Activated B cell treated with CpG ODN at 0.5 μM for 24 hours (primary cell): ENCODE data around the gene CYP1A1. TPM values are rescaled to one million over a fixed set of nuclear protein-coding genes. Genes with fewer than 3 reads are reported as not detected.

Experiments
- ATAC-seq: fragments of 200-7000 bp; cut with Tn5 transposase; one replicate; pipeline ENCODE4 v1.10.0; 2021; ENCODE audit warnings: low read depth, mild to moderate bottlenecking, moderate library complexity
- CTCF ChIA-PET: fragments of 350-600 bp; sonication (Branson Sonifier 250); formaldehyde crosslinking; loops from one replicate; lab custom pipeline; 2021; ENCODE audit warnings: antibody characterized with exemption; lab: Charles Lee
- POLR2A ChIA-PET: fragments of 350-600 bp; sonication (Branson Sonifier 250); formaldehyde crosslinking; loops from one replicate; lab custom pipeline; 2021; ENCODE audit warnings: antibody characterized with exemption; lab: Charles Lee
- DNase-seq: peaks from one replicate; pipeline ENCODE4 v3.0.0; 2022
- H3K27ac Mint-ChIP-seq: one replicate; pipeline ENCODE4 v1.8.0; 2020; ENCODE audit warnings: mixed read lengths
- H3K27me3 Mint-ChIP-seq: one replicate; pipeline ENCODE4 v1.8.0; 2021; ENCODE audit warnings: mixed read lengths
- H3K36me3 Mint-ChIP-seq: one replicate; pipeline ENCODE4 v1.8.0; 2021; ENCODE audit warnings: low read depth, mixed read lengths
- H3K4me1 Mint-ChIP-seq: one replicate; pipeline ENCODE4 v1.8.0; 2021; ENCODE audit warnings: mixed read lengths
- H3K4me3 Mint-ChIP-seq: one replicate; pipeline ENCODE4 v1.8.0; 2020; ENCODE audit warnings: mild to moderate bottlenecking, mixed read lengths
- H3K9me3 Mint-ChIP-seq: one replicate; pipeline ENCODE4 v1.8.0; 2020; ENCODE audit warnings: mixed read lengths
- CTCF ChIP-seq: fragments of 200-600 bp; IDR thresholded peaks from one replicate; pipeline ENCODE4 v1.8.0; 2022; ENCODE audit warnings: antibody characterized with exemption, mild to moderate bottlenecking
- intact Hi-C: fragments of 100-400 bp; cut with micrococcal nuclease; formaldehyde crosslinking; loops from one replicate; pipeline ENCODE4 v1.15.1; 2024
- total RNA-seq: library from RNA; stranded (reverse); gene quantifications from 2 replicates; pipeline ENCODE4 v1.2.3, GENCODE V29; 2022

CYP1A1 gene
- total RNA-seq, 1 donor from 2014 or later = 0.49 TPM

- intact Hi-C loops = no loop called here
- no peaks in the 10 kb centered on the region for H3K36me3 Mint-ChIP-seq
- no peaks in the 10 kb centered on the region for H3K9me3 Mint-ChIP-seq
- ChIA-PET CTCF (no interaction called here), POLR2A (no interaction called here)
- no peak for TF ChIP-seq CTCF
- H3K4me3 Mint-ChIP-seq = no peak overlapping the region
- peaks cover 32% of the 10 kb centered on the region for H3K27me3 Mint-ChIP-seq
- no peak overlapping the region for H3K27ac Mint-ChIP-seq
- H3K4me1 Mint-ChIP-seq = peaks cover 11% of the 10 kb centered on the region
- no peak for ATAC-seq
- DNase-seq = no peak
Measured at GRCh38 chr15:74722591-74722990, 2.7 kb downstream of the CYP1A1 start.

GRCh38 chr15:74716651-74717050 lies 8.7 kb downstream of the CYP1A1 start:
- no peaks in the 10 kb centered on the region for H3K27me3 Mint-ChIP-seq
- ChIA-PET CTCF (no interaction called here), POLR2A (no interaction called here)
- DNase-seq (no peak), ATAC-seq (no peak)
- H3K36me3 Mint-ChIP-seq = no peaks in the 10 kb centered on the region
- no peak for TF ChIP-seq CTCF
- no peaks in the 10 kb centered on the region for H3K9me3 Mint-ChIP-seq
- no peak overlapping the region for H3K27ac Mint-ChIP-seq
- intact Hi-C loops = no loop called here
- H3K4me1 Mint-ChIP-seq = no peaks in the 10 kb centered on the region
- no peak overlapping the region for H3K4me3 Mint-ChIP-seq

GRCh38 chr15:74712311-74712710 lies 13.0 kb downstream of the CYP1A1 start:
- Mint-ChIP-seq H3K27me3 (peaks cover 16% of the 10 kb centered on the region), H3K4me3 (no peak overlapping the region), H3K4me1 (no peaks in the 10 kb centered on the region), H3K9me3 (no peaks in the 10 kb centered on the region), H3K36me3 (no peaks in the 10 kb centered on the region), H3K27ac (no peak overlapping the region)
- ChIA-PET POLR2A (no interaction called here), CTCF (no interaction called here)
- intact Hi-C loops = no loop called here
- TF ChIP-seq CTCF = no peak
- ATAC-seq (no peak), DNase-seq (no peak)

GRCh38 chr15:74710319-74711094 lies 14.8 kb downstream of the CYP1A1 start:
- no peak for DNase-seq
- ChIA-PET CTCF (no interaction called here), POLR2A (no interaction called here)
- H3K4me3 Mint-ChIP-seq = no peak overlapping the region
- H3K4me1 Mint-ChIP-seq = no peaks in the 10 kb centered on the region
- H3K9me3 Mint-ChIP-seq = no peaks in the 10 kb centered on the region
- TF ChIP-seq CTCF = no peak
- intact Hi-C loops = no loop called here
- H3K27ac Mint-ChIP-seq = no peak overlapping the region
- no peak for ATAC-seq
- no peaks in the 10 kb centered on the region for H3K36me3 Mint-ChIP-seq
- peaks cover 24% of the 10 kb centered on the region for H3K27me3 Mint-ChIP-seq

GRCh38 chr15:74709892-74710291 lies 15.4 kb downstream of the CYP1A1 start:
- no peak for ATAC-seq
- intact Hi-C loops = no loop called here
- Mint-ChIP-seq H3K4me3 (no peak overlapping the region), H3K9me3 (no peaks in the 10 kb centered on the region), H3K27me3 (peaks cover 26% of the 10 kb centered on the region), H3K4me1 (no peaks in the 10 kb centered on the region), H3K27ac (no peak overlapping the region), H3K36me3 (no peaks in the 10 kb centered on the region)
- DNase-seq = no peak
- no peak for TF ChIP-seq CTCF
- ChIA-PET CTCF (no interaction called here), POLR2A (interaction anchor here (0.6 kb wide), 1 partner anchor 315 kb away, joined by 5 read pairs; no protein-coding TSS in a partner anchor)
